Upper lobe of left lung (tissue), 4 donors: Measurements from ENCODE around the gene NBPF8.
"Not testable (repeated sequence)": the region's sequence is repeated elsewhere in the genome, so short reads cannot be mapped to it uniquely, and the experiment has no call there.

ENCODE experiments used
- POLR2A ChIP-seq, 4 donors: fragments of 450-650 bp; IDR thresholded peaks; one replicate each; pipeline ENCODE4 v1.5.1; 2016 to 2017; ENCODE audit warnings: antibody characterized with exemption in 4 of 4, mild to moderate bottlenecking in 2 of 4
- POLR2AphosphoS5 ChIP-seq, 2 donors: sonication (generic); formaldehyde crosslinking; IDR thresholded peaks; one replicate each; pipeline ENCODE4 v1.5.1; 2017; ENCODE audit warnings: antibody characterized with exemption in 2 of 2

DNA sequence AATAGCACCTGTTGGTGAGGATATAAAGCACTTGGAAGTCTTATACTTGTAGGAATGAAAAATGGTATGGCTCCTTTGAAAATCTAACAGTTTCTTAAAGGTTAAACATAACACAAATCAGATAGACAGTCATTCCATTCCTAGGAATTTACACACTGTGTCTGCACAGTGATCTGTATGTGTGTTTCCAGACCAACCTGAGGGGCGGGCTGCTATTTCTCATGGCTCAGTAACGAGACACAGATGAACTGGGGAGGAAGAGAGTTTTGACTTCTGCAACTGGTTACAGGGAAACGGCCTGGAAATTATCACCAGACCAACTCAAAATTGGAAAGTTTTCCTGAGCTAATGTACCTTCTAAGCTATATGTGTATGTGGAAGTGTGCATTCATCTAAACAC is 16.8 kb downstream of the NBPF8 start:
- TF ChIP-seq POLR2A, POLR2AphosphoS5 (IDR thresholded peaks at IDR 0.05): not testable (repeated sequence)
